Panc1 (cell line): ENCODE results near the gene C1QA. TPM values are rescaled to one million over a fixed set of nuclear protein-coding genes. Genes with fewer than 3 reads are reported as not detected.

Experiments used
- ATAC-seq: fragments of 200-7000 bp; cut with Tn5 transposase; 2 replicates; pipeline ENCODE4 v1.9.1; 2020; ENCODE audit warnings: mild to moderate bottlenecking, moderate library complexity
- BruUV-seq: library from RNA; stranded (reverse); fragments of 400-500 nt; replicated peaks from 2 replicates; lab custom pipeline; 2021; lab: Mats Ljungman, UMichigan
- CTCF ChIA-PET: fragments of 300-600 bp; sonication (Branson Sonifier 250); formaldehyde crosslinking; loops from one replicate; lab custom pipeline; 2022; ENCODE audit warnings: antibody characterized with exemption; lab: Charles Lee
- POLR2A ChIA-PET: fragments of 300-600 bp; sonication (Branson Sonifier 250); formaldehyde crosslinking; loops from one replicate; lab custom pipeline; 2022; ENCODE audit warnings: antibody characterized with exemption; lab: Charles Lee
- DNase-seq: peaks from one replicate; pipeline ENCODE4 v3.0.0-alpha.2; 2010; ENCODE audit warnings: low read depth, low spot score
- H3K27ac ChIP-seq: 2 replicates; pipeline ENCODE4 v1.5.1; 2011; ENCODE audit warnings: mild to moderate bottlenecking, low read length, inconsistent platforms
- H3K27me3 ChIP-seq: fragments of 200-500 bp; sonication (Bioruptor generic); 2 replicates; pipeline ENCODE4 v1.6.0; 2014; ENCODE audit warnings: low read length, inconsistent platforms; ENCODE audit not compliant: control insufficient read depth, insufficient read depth
- H3K36me3 ChIP-seq: fragments of 200-500 bp; sonication (Bioruptor generic); 2 replicates; pipeline ENCODE4 v1.5.1; 2014; ENCODE audit warnings: inconsistent platforms, mild to moderate bottlenecking, low read length, moderate library complexity; ENCODE audit not compliant: control insufficient read depth, insufficient read depth
- H3K4me1 ChIP-seq: 2 replicates; pipeline ENCODE4 v1.5.1; 2011; ENCODE audit warnings: inconsistent platforms, mild to moderate bottlenecking, low read length, moderate library complexity; ENCODE audit not compliant: control insufficient read depth, insufficient read depth
- H3K4me3 ChIP-seq, 2 experiments: 2 replicates each; pipeline ENCODE4 v1.5.1; 2011 to 2012; ENCODE audit warnings: low read depth in 2 of 2, low read length in 2 of 2, mild to moderate bottlenecking in 2 of 2, inconsistent platforms in 1 of 2, moderate library complexity in 1 of 2
- H3K9me3 ChIP-seq: fragments of 200-500 bp; sonication (Bioruptor generic); 2 replicates; pipeline ENCODE4 v1.5.1; 2014; ENCODE audit warnings: low read depth, mild to moderate bottlenecking, inconsistent platforms, low read length, moderate library complexity; ENCODE audit not compliant: control insufficient read depth, insufficient read depth
- POLR2AphosphoS5 ChIP-seq: IDR thresholded peaks from 2 replicates; pipeline ENCODE4 v1.6.1; 2012; ENCODE audit warnings: mild to moderate bottlenecking, low read depth, low read length, moderate library complexity
- SIN3A ChIP-seq: IDR thresholded peaks from 2 replicates; pipeline ENCODE4 v1.6.1; 2012; ENCODE audit warnings: low read depth, mild to moderate bottlenecking, low read length, moderate library complexity, borderline replicate concordance; ENCODE audit not compliant: insufficient read depth
- TCF7L2 ChIP-seq: IDR thresholded peaks from 2 replicates; pipeline ENCODE4 v1.6.1; 2011; ENCODE audit warnings: mild to moderate bottlenecking, low read depth, low read length, inconsistent platforms
- in situ Hi-C: cut with HindIII; loops from 2 replicates; pipeline ENCODE4 v1.10.0; 2016; ENCODE audit warnings: low sequenced_read_pairs, low pct_unique_long_range_greater_than_20kb
- intact Hi-C: fragments of 100-400 bp; cut with micrococcal nuclease; formaldehyde crosslinking; loops from one replicate; pipeline ENCODE4 v1.10.0; 2022; ENCODE audit not compliant: unreplicated experiment
- total RNA-seq: library from RNA; stranded (reverse); gene quantifications from one replicate; pipeline ENCODE4 v1.2.1, GENCODE V29; 2021; ENCODE audit not compliant: unreplicated experiment
- TF ChIP-seq, protein P1 (sequence below): fragments of 450-650 bp; IDR thresholded peaks from 2 replicates; pipeline ENCODE4 v1.5.1; 2017; ENCODE audit warnings: mild to moderate bottlenecking
- TF ChIP-seq, protein P2 (sequence below), 2 experiments: IDR thresholded peaks; 2 replicates each; pipeline ENCODE4 v1.6.1; 2011 to 2012; ENCODE audit warnings: low read depth in 2 of 2, control low read depth in 1 of 2, low read length in 1 of 2, mild to moderate bottlenecking in 1 of 2, moderate library complexity in 1 of 2; ENCODE audit not compliant: insufficient read depth in 1 of 2

Gene C1QA
- total RNA-seq, 1 experiment from 2014 or later, result 0.41 TPM

DNA sequence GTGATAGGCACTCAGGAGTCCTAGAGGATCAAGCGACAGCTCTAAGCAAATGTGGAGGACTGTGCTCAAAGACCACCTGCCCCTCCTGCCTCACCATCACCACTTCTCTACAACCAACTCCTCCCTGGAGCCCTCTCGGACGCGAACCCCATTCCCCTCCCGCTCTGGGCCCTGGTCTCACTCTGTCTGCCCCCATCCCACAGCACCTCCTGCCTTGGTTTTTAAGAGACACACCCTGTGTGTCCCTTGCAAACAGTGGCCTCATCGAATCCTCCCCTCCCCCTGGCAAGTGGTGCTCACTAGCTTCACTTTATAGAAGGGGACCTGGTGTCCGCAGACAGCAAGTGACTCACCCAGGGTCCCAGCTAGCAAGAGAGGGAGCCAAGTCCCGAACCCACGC, 44.4 kb upstream of the C1QA start:
- no peaks in the 10 kb centered on the region; the same call in 1 of the 2 replicates for H3K27me3 ChIP-seq
- H3K27ac ChIP-seq, result no peak overlapping the region
- intact Hi-C loops (no loop called here), in situ Hi-C loops (no loop called here)
- H3K4me1 ChIP-seq, result no peaks in the 10 kb centered on the region
- no peaks in the 10 kb centered on the region for H3K36me3 ChIP-seq
- ATAC-seq (no peak), DNase-seq (no peak)
- H3K9me3 ChIP-seq, result no peaks in the 10 kb centered on the region
- no TSS peak for BruUV-seq
- ChIA-PET POLR2A (no interaction called here), CTCF (no interaction called here)
- TF ChIP-seq POLR2AphosphoS5 (no peak), TCF7L2 (no peak)
- no peak overlapping the region for H3K4me3 ChIP-seq

DNA sequence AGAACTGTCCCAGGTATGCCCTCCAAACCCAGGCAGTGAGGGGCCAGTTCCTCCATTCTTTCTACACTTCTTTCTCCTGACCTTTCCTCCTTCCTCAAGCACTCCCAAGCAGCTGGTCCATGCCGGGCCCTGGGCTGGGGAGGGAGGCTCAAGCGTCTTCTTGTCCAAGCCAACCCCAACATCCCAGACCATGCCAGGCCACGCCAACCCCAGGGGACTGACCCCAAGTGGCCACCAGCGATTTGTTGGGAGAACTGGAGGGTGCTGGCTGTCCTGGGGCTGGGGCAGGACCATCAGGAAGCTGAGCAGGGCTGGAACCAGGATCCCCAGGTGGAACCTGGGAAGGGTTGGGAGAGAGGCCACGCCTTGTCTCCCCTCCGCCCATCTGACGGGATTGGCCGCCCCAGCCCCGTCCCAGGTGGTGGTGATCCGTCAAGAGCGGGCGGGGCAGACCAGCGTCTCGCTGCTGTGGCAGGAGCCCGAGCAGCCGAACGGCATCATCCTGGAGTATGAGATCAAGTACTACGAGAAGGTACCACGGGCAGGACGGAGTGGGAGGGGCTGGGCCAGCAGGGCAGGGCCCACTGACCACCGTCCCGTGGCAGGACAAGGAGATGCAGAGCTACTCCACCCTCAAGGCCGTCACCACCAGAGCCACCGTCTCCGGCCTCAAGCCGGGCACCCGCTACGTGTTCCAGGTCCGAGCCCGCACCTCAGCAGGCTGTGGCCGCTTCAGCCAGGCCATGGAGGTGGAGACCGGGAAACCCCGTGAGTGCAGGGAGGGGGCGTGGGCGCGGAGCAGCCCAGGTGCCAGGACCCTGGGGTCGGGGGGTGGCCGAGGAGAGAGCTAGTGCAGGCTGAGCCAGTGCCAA, 43.3 kb upstream of the C1QA start:
- Histone ChIP-seq H3K27ac (no peak overlapping the region), H3K4me1 (no peaks in the 10 kb centered on the region), H3K9me3 (no peaks in the 10 kb centered on the region), H3K4me3 (no peak overlapping the region), H3K27me3 (no peaks in the 10 kb centered on the region; the same call in 1 of the 2 replicates), H3K36me3 (no peaks in the 10 kb centered on the region)
- ATAC-seq, result no peak
- POLR2A ChIA-PET, result no interaction called here
- intact Hi-C loops (no loop called here), in situ Hi-C loops (no loop called here)
- CTCF ChIA-PET, result no interaction called here
- no peak for DNase-seq
- TF ChIP-seq TCF7L2 (no peak), POLR2AphosphoS5 (no peak), SIN3A (no peak)
- TF ChIP-seq, protein P1, sequence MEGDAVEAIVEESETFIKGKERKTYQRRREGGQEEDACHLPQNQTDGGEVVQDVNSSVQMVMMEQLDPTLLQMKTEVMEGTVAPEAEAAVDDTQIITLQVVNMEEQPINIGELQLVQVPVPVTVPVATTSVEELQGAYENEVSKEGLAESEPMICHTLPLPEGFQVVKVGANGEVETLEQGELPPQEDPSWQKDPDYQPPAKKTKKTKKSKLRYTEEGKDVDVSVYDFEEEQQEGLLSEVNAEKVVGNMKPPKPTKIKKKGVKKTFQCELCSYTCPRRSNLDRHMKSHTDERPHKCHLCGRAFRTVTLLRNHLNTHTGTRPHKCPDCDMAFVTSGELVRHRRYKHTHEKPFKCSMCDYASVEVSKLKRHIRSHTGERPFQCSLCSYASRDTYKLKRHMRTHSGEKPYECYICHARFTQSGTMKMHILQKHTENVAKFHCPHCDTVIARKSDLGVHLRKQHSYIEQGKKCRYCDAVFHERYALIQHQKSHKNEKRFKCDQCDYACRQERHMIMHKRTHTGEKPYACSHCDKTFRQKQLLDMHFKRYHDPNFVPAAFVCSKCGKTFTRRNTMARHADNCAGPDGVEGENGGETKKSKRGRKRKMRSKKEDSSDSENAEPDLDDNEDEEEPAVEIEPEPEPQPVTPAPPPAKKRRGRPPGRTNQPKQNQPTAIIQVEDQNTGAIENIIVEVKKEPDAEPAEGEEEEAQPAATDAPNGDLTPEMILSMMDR, result no peak
- TF ChIP-seq, protein P2, sequence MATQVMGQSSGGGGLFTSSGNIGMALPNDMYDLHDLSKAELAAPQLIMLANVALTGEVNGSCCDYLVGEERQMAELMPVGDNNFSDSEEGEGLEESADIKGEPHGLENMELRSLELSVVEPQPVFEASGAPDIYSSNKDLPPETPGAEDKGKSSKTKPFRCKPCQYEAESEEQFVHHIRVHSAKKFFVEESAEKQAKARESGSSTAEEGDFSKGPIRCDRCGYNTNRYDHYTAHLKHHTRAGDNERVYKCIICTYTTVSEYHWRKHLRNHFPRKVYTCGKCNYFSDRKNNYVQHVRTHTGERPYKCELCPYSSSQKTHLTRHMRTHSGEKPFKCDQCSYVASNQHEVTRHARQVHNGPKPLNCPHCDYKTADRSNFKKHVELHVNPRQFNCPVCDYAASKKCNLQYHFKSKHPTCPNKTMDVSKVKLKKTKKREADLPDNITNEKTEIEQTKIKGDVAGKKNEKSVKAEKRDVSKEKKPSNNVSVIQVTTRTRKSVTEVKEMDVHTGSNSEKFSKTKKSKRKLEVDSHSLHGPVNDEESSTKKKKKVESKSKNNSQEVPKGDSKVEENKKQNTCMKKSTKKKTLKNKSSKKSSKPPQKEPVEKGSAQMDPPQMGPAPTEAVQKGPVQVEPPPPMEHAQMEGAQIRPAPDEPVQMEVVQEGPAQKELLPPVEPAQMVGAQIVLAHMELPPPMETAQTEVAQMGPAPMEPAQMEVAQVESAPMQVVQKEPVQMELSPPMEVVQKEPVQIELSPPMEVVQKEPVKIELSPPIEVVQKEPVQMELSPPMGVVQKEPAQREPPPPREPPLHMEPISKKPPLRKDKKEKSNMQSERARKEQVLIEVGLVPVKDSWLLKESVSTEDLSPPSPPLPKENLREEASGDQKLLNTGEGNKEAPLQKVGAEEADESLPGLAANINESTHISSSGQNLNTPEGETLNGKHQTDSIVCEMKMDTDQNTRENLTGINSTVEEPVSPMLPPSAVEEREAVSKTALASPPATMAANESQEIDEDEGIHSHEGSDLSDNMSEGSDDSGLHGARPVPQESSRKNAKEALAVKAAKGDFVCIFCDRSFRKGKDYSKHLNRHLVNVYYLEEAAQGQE (IDR thresholded peaks at IDR 0.05; ENCODE audit: insufficient read depth in 1 of 2, low read depth in 2 of 2, low read length in 1 of 2), result no peak
- BruUV-seq, result no TSS peak

DNA sequence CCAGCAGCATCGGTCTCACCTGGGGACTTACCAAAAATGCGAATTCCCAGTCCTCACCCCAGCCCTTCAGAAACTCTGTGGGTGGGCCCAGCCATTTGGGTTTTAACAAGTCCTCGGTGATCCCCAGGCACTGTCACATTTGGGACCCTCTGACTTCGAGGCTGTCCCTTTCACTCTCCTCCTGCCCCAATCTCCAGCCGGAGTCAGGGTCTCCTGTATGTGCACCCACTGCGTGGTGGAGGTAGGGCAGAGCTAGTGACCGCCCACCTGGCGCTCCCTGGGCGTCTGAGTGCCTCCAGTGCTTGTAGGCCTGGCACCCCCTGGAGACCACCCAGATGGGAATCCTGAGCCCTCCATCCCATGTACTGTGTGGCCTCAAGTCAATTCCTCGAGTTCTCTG, 42.0 kb upstream of the C1QA start:
- ChIA-PET CTCF (no interaction called here), POLR2A (no interaction called here)
- TF ChIP-seq, protein P1, result no peak
- TF ChIP-seq SIN3A, result no peak
- TF ChIP-seq, protein P2 (IDR thresholded peaks at IDR 0.05; ENCODE audit: insufficient read depth in 1 of 2, low read depth in 2 of 2, low read length in 1 of 2), result no peak
- TF ChIP-seq POLR2AphosphoS5, result no peak
- no peak for TF ChIP-seq TCF7L2
- BruUV-seq, result no TSS peak
- H3K27me3 ChIP-seq, result no peaks in the 10 kb centered on the region; the same call in 1 of the 2 replicates
- no peaks in the 10 kb centered on the region for H3K4me1 ChIP-seq
- no peak overlapping the region for H3K4me3 ChIP-seq
- DNase-seq (no peak), ATAC-seq (no peak)
- H3K36me3 ChIP-seq, result no peaks in the 10 kb centered on the region
- H3K27ac ChIP-seq, result no peak overlapping the region
- in situ Hi-C loops, result no loop called here
- no peaks in the 10 kb centered on the region for H3K9me3 ChIP-seq
- intact Hi-C loops, result no loop called here
